Effector memory CD8-positive, alpha-beta T cell (primary cell): ENCODE measurements around the gene DGKI.

Experiments
- ATAC-seq: fragments of 150-1000 bp; cut with Tn5 transposase; replicated peaks from 2 replicates; pipeline ENCODE4 v1.10.0; 2021; ENCODE audit warnings: mild to moderate bottlenecking, moderate library complexity
- DNase-seq, 3 experiments: peaks; one replicate each; pipeline ENCODE4 v3.0.0; 2021
- H3K27ac Mint-ChIP-seq, 2 donors: one replicate each; pipeline ENCODE4 v1.8.0; 2022; ENCODE audit warnings: mild to moderate bottlenecking in 2 of 2, mixed read lengths in 2 of 2, moderate library complexity in 2 of 2
- H3K27me3 Mint-ChIP-seq, 2 donors: one replicate each; pipeline ENCODE4 v1.8.0; 2022; ENCODE audit warnings: mixed read lengths in 2 of 2
- H3K36me3 Mint-ChIP-seq: one replicate; pipeline ENCODE4 v1.8.0; 2022; ENCODE audit warnings: mild to moderate bottlenecking, moderate library complexity, mixed read lengths; ENCODE audit not compliant: insufficient read depth
- H3K4me1 Mint-ChIP-seq, 2 donors: one replicate each; pipeline ENCODE4 v1.8.0; 2022; ENCODE audit warnings: low read depth in 2 of 2, mixed read lengths in 2 of 2
- H3K4me3 Mint-ChIP-seq, 2 donors: one replicate each; pipeline ENCODE4 v1.8.0; 2022; ENCODE audit warnings: mild to moderate bottlenecking in 2 of 2, mixed read lengths in 2 of 2, moderate library complexity in 2 of 2
- H3K9me3 Mint-ChIP-seq, 2 donors: one replicate each; pipeline ENCODE4 v1.8.0; 2022; ENCODE audit warnings: mixed read lengths in 2 of 2

Gene DGKI

GRCh38 chr7:137818036-137818435, 28.7 kb downstream of the DGKI start:
- Mint-ChIP-seq H3K4me3 (no peak overlapping the region), H3K4me1 (no peaks in the 10 kb centered on the region), H3K27ac (no peak overlapping the region), H3K9me3 (no peaks in the 10 kb centered on the region), H3K27me3 (peaks cover 25 to 56% of the 10 kb centered on the region in 2 donors), H3K36me3 (no peaks in the 10 kb centered on the region)
- ATAC-seq: no peak
- DNase-seq: no peak

GRCh38 chr7:137816696-137817320, 30.0 kb downstream of the DGKI start:
- H3K9me3 Mint-ChIP-seq: no peaks in the 10 kb centered on the region
- H3K36me3 Mint-ChIP-seq: no peaks in the 10 kb centered on the region
- H3K4me1 Mint-ChIP-seq: no peaks in the 10 kb centered on the region
- DNase-seq: no peak
- H3K27me3 Mint-ChIP-seq: peaks cover 28 to 54% of the 10 kb centered on the region in 2 donors
- H3K4me3 Mint-ChIP-seq: no peak overlapping the region
- no peak for ATAC-seq
- H3K27ac Mint-ChIP-seq: no peak overlapping the region

- ATAC-seq (no peak), DNase-seq (no peak)
- Mint-ChIP-seq H3K27me3 (peaks cover 20 to 27% of the 10 kb centered on the region in 2 donors), H3K4me3 (no peak overlapping the region), H3K27ac (no peak overlapping the region), H3K36me3 (no peaks in the 10 kb centered on the region), H3K4me1 (no peaks in the 10 kb centered on the region), H3K9me3 (no peaks in the 10 kb centered on the region)
These were observed 33.2 kb downstream of the DGKI start for GRCh38 chr7:137813541-137813940.

- Mint-ChIP-seq H3K27me3 (peaks cover 23 to 44% of the 10 kb centered on the region in 2 donors), H3K4me1 (no peaks in the 10 kb centered on the region), H3K36me3 (no peaks in the 10 kb centered on the region), H3K9me3 (no peaks in the 10 kb centered on the region), H3K4me3 (no peak overlapping the region), H3K27ac (no peak overlapping the region)
- ATAC-seq (no peak), DNase-seq (no peak)
These were observed 36.5 kb downstream of the DGKI start for GRCh38 chr7:137810248-137810647.

- Mint-ChIP-seq H3K4me3 (no peak overlapping the region), H3K9me3 (no peaks in the 10 kb centered on the region), H3K4me1 (no peaks in the 10 kb centered on the region), H3K27me3 (peaks cover 24 to 36% of the 10 kb centered on the region in 2 donors), H3K36me3 (no peaks in the 10 kb centered on the region), H3K27ac (no peak overlapping the region)
- no peak for DNase-seq
- ATAC-seq: no peak
These were observed 41.9 kb downstream of the DGKI start for GRCh38 chr7:137804836-137805235.

- peaks cover 0 to under 1% of the 10 kb centered on the region in 2 donors for H3K9me3 Mint-ChIP-seq
- H3K4me3 Mint-ChIP-seq: no peak overlapping the region
- H3K27me3 Mint-ChIP-seq: peaks cover 5 to 18% of the 10 kb centered on the region in 2 donors
- no peak overlapping the region for H3K27ac Mint-ChIP-seq
- DNase-seq: no peak
- no peaks in the 10 kb centered on the region for H3K4me1 Mint-ChIP-seq
- no peaks in the 10 kb centered on the region for H3K36me3 Mint-ChIP-seq
- no peak for ATAC-seq
These were observed 45.3 kb downstream of the DGKI start for GRCh38 chr7:137801491-137801890.

- Mint-ChIP-seq H3K9me3 (peaks cover 0 to 1% of the 10 kb centered on the region in 2 donors), H3K27me3 (peaks cover 5 to 13% of the 10 kb centered on the region in 2 donors), H3K4me3 (no peak overlapping the region), H3K4me1 (no peaks in the 10 kb centered on the region), H3K36me3 (no peaks in the 10 kb centered on the region), H3K27ac (no peak overlapping the region)
- DNase-seq (no peak), ATAC-seq (no peak)
These were observed 45.8 kb downstream of the DGKI start for GRCh38 chr7:137801003-137801402.

GRCh38 chr7:137798073-137798763, 48.6 kb downstream of the DGKI start:
- Mint-ChIP-seq H3K36me3 (no peaks in the 10 kb centered on the region), H3K4me3 (no peak overlapping the region), H3K9me3 (peaks cover 0 to 1% of the 10 kb centered on the region in 2 donors), H3K27ac (no peak overlapping the region), H3K4me1 (no peaks in the 10 kb centered on the region), H3K27me3 (peaks cover 6 to 14% of the 10 kb centered on the region in 2 donors)
- ATAC-seq (no peak), DNase-seq (no peak)

- DNase-seq (no peak), ATAC-seq (no peak)
- H3K27ac Mint-ChIP-seq: no peak overlapping the region
- H3K4me1 Mint-ChIP-seq: no peaks in the 10 kb centered on the region
- H3K27me3 Mint-ChIP-seq: peaks cover 10 to 14% of the 10 kb centered on the region in 2 donors
- no peak overlapping the region for H3K4me3 Mint-ChIP-seq
- H3K36me3 Mint-ChIP-seq: no peaks in the 10 kb centered on the region
- peaks cover 0 to 1% of the 10 kb centered on the region in 2 donors for H3K9me3 Mint-ChIP-seq
These were observed 51.6 kb downstream of the DGKI start for GRCh38 chr7:137795211-137795610.

- Mint-ChIP-seq H3K27me3 (peaks cover 14 to 24% of the 10 kb centered on the region in 2 donors), H3K9me3 (peaks cover 5 to 6% of the 10 kb centered on the region in 2 donors), H3K27ac (no peak overlapping the region), H3K4me1 (no peaks in the 10 kb centered on the region), H3K4me3 (no peak overlapping the region), H3K36me3 (no peaks in the 10 kb centered on the region)
- ATAC-seq (no peak), DNase-seq (no peak)
These were observed 54.8 kb downstream of the DGKI start for GRCh38 chr7:137791930-137792329.

- H3K4me1 Mint-ChIP-seq: no peaks in the 10 kb centered on the region
- no peak for DNase-seq
- H3K36me3 Mint-ChIP-seq: no peaks in the 10 kb centered on the region
- peaks cover 3 to 6% of the 10 kb centered on the region in 2 donors for H3K9me3 Mint-ChIP-seq
- peaks cover 14 to 35% of the 10 kb centered on the region in 2 donors for H3K27me3 Mint-ChIP-seq
- no peak overlapping the region for H3K4me3 Mint-ChIP-seq
- no peak for ATAC-seq
- H3K27ac Mint-ChIP-seq: no peak overlapping the region
These were observed 55.9 kb downstream of the DGKI start for GRCh38 chr7:137790828-137791227.

- H3K27me3 Mint-ChIP-seq: peaks cover 23 to 50% of the 10 kb centered on the region in 2 donors
- no peaks in the 10 kb centered on the region for H3K4me1 Mint-ChIP-seq
- no peak for ATAC-seq
- no peak overlapping the region for H3K27ac Mint-ChIP-seq
- no peak overlapping the region for H3K4me3 Mint-ChIP-seq
- H3K9me3 Mint-ChIP-seq: peaks cover 5 to 6% of the 10 kb centered on the region in 2 donors
- H3K36me3 Mint-ChIP-seq: no peaks in the 10 kb centered on the region
- no peak for DNase-seq
These were observed 57.4 kb downstream of the DGKI start for GRCh38 chr7:137789215-137789882.

GRCh38 chr7:137787301-137787976, 59.3 kb downstream of the DGKI start:
- no peaks in the 10 kb centered on the region for H3K36me3 Mint-ChIP-seq
- no peak for ATAC-seq
- H3K27me3 Mint-ChIP-seq: peaks cover 20 to 58% of the 10 kb centered on the region in 2 donors
- DNase-seq: no peak
- no peak overlapping the region for H3K27ac Mint-ChIP-seq
- H3K4me1 Mint-ChIP-seq: no peaks in the 10 kb centered on the region
- no peak overlapping the region for H3K4me3 Mint-ChIP-seq
- H3K9me3 Mint-ChIP-seq: peaks cover 5 to 6% of the 10 kb centered on the region in 2 donors
